ENCODE data around the gene FAM25A.
"Not testable (repeated sequence)": the region's sequence is repeated elsewhere in the genome, so short reads cannot be mapped to it uniquely, and the experiment has no call there.

DNA sequence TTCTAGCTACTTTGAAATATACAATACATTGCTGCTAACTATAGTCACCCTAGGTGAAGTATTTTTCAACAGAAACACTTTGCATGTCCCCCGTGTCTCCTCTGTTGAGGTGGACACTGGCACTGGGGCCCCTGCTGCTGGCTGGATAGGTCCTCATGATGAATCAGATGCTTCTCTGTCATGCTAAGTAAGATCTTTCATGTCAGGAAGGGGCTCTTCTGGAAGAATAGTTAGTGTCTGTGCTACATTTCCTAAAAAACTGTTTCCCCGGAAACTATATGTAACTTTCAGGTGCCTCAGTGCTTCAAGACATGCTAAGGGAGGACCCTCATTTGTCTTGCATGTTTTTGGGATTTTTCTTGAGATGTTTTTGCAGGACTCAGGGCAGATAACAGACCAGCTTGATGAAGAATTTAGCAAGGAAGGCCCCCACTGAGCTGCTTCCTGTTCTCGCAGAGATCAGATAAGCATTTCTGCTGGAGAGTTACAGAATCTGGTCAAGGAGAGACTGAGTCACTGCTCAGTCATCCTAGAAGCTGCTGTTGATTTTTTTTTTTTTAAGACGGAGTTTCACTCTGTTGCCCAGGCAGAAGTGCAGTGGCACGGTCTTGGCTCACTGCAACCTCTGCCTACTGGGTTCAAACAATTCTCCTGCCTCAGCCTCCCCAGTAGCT is 5.3 kb downstream of the FAM25A start:
- TF ChIP-seq, protein P1, sequence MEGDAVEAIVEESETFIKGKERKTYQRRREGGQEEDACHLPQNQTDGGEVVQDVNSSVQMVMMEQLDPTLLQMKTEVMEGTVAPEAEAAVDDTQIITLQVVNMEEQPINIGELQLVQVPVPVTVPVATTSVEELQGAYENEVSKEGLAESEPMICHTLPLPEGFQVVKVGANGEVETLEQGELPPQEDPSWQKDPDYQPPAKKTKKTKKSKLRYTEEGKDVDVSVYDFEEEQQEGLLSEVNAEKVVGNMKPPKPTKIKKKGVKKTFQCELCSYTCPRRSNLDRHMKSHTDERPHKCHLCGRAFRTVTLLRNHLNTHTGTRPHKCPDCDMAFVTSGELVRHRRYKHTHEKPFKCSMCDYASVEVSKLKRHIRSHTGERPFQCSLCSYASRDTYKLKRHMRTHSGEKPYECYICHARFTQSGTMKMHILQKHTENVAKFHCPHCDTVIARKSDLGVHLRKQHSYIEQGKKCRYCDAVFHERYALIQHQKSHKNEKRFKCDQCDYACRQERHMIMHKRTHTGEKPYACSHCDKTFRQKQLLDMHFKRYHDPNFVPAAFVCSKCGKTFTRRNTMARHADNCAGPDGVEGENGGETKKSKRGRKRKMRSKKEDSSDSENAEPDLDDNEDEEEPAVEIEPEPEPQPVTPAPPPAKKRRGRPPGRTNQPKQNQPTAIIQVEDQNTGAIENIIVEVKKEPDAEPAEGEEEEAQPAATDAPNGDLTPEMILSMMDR (IDR thresholded peaks at IDR 0.05; ENCODE audit: poor library complexity) = not testable (repeated sequence)
- TF ChIP-seq EZH2 (IDR thresholded peaks at IDR 0.05; ENCODE audit: borderline replicate concordance); EZH2phosphoT487 (IDR thresholded peaks at IDR 0.05; ENCODE audit: low read depth, severe bottlenecking, unreplicated experiment): not testable (repeated sequence)

Measured in hepatocyte (in vitro differentiated cells).